GM19025 (cell line): ENCODE measurements around the gene TMEM269.

Experiments used
- ATAC-seq: cut with Tn5 transposase; IDR thresholded peaks from one replicate; pipeline ENCODE4 v1.9.1; 2021; ENCODE audit warnings: mild to moderate bottlenecking, low read depth, moderate library complexity; ENCODE audit not compliant: unreplicated experiment

Gene TMEM269, protein sequence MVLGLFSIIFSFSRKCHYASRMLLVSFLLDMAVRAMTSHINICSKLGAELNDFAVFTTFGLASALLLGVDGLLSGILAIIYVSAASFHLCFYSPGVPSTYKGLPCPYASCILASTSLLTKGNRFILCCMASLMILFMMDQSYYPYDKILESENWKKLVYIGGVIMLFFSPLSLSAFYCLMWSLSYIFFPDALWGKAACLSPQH

DNA sequence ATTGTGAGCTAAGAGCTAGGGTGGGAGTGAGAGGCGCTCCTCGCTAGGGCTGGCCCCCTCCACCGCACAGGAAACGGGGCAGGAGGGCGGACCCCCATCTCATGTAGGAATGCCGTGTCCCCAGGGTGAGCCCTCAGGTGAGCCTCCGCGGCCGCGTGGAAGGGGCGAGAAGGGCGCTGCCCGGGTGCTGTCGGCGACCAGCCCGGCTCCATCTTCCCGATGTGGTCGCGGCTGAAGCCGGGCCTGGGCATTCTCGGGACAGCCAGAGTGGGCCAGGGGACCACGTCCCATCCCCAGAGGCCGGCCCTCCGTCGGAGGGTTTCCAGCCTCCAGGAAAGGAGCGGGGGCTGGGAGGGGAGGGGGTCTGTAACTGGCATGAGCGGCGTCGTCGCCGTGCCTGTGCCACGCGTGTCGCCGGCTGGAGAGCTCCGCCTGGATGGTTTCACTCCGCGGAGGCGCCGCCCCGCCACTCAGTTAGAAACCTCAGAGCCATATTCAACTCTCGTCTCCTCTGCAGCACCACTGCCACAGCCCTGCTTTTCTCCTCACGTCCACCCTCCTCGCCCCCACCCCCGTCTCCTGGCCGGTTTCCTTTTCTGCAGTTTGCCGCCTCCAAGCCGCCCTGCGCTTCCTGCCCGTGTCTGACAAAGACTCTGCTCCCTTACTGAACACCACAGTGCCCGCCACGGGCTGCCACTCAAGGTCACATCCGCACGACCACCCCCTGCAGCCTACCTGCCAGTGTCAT, at the start of gene TMEM269:
Gene TMEM269 (plus strand): TSS at position 46 of the 748 bp plus-strand sequence. CDS start 4,903 bp downstream, outside the sequence.
- ATAC-seq, result no peak

DNA sequence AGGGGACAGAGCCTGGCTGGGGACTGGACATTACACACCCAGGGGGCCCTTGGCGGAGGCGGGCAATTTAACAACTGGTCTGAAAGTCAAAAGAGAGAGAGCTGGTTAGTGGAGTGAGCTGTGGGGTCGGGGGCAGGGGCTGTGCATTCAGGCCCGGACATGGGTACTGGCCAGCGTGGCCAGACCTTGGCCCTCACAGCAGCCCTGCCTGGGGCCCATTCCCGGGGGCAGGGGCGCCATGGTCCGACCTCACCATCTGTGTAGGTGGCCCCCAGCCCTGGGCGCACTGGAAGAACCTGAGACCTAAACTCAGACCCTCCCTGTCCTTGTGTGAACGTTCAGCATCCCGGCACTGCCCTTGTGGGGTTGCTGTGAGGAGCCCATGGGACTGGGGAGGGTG, 49.7 kb upstream of the TMEM269 start:
- ATAC-seq, result no peak

DNA sequence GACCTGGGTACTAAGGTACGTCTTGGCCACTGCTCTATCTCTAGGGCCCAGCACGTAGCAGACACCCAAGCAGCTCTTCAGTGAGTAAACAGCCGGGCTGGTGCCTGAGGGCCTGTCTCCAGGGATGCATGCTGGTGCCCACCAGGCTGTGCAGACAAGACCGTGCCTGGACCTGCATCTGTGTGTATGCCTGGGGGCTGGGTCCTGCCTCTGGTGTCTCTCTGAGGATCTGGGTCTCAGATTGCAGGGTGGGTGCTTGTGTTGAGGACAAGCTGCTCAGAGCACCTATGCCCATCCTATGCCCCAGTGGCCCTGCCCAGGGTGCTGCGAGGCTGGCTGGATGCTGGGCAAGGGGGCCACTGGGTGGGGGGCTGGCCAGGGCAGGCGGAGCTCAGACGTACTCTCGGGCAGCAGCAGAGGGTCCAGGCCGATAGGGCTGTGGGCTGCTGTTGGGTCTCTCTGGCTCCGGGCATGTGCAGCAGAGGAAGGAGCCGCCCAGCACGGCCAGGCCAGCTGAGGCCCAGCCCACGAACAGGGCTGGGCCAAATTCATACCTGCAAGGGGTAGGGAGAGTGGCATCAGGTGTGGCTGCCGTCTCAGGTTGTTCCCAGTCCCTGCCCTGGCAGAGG, 49.2 kb upstream of the TMEM269 start:
- no peak for ATAC-seq

DNA sequence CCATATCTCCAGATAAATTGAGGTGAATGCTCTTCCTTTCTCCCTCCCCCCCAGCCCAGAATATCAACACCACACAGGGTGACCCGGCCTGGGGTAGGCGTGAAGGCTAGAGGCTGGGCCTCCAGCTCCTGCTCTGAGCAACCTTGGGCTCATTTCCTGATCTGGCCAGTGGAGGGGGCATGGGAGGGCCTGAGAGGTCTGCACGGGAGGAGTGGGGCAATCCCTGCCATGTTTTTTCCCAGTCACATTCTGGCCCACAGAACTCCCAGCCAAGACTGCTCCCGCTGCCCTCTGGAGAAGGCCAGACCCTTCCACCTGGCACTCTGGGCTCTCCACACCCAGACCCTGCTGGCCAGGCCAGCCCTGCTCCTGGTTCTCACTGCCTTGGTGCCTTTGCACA, 48.6 kb upstream of the TMEM269 start:
- ATAC-seq, result no peak

DNA sequence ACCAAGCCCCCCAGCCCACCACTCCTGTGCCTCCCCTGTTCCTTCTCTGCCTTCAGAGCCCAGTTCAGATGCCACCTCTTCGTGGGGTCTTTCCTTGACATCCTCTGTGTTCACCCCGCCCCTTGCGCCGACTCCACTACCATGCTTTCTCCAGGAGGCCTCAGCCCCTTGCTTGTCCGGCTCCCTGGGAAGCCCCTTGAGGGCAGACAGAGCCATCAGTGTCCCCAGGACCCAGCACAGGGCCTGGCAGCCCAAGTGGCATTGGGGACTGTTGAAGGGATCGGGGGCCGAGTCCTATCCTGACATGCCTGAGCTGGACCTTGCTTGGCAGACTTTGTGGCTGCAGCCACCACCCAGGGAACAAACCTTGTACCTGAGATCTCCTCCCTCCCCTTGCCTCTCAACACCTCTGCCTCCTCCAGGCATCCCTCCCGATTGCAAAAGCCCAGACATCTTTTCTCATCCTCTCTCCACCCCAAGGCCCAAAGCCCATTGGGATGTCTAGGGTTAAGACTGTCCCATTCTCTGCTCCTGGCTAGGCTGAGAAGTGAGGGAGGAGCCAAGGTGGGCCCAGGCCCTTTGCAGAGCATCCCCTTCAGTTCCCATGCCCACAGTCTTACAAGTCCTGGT, 48.1 kb upstream of the TMEM269 start:
- ATAC-seq, result no peak

DNA sequence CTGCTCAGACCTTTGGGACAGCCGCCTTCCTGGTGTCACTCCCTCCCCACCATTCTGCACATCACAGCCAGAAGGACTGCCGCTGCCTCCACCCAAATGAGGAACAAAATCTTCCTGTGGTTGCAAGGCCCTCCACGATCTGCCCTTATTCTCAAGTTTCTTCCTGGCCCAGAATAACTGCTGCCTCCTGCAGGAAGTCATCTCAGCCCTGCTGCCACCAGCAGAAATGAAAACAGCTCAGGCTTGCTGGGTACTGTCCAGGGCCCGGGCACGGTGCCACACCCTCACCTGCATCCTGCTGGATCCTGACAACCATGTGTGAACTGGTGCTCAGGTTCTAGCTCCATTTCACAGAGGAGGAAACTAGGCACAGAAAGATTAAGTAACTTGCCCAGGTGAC, 47.5 kb upstream of the TMEM269 start:
- ATAC-seq, result no peak

DNA sequence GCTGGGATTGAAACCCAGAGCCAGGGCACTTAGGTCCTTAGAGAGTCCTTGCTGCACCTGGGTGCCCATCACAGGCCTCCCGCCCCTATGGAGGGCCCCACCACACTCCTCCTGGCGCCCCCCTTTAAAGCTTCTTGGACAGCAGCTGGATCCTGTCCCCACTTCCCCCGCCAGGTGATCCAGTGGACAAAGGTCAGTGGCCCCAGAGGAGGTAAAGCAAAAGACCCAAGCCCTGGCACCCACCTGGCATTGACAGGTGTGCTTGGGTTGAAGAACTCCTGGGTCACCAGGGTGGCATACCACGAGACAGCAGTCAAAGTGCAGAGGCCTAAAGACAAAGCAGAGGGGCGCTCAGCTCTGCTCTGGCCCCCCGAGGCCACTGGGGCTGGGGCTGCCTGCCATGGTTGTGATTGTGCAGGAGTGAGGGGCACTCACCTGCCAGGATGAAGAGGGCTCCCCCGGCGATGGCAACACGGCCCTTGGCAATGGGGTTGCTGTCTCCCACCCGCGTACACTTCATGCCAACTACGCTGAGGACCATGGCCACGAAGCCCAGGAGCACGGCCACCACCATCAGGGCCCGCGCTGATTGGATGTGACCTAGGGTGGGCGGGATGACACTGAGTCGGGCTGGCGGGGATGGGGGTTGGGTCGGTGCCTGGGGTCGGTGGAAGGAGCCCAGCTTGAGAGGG, 46.7 kb upstream of the TMEM269 start:
- ATAC-seq, result no peak

DNA sequence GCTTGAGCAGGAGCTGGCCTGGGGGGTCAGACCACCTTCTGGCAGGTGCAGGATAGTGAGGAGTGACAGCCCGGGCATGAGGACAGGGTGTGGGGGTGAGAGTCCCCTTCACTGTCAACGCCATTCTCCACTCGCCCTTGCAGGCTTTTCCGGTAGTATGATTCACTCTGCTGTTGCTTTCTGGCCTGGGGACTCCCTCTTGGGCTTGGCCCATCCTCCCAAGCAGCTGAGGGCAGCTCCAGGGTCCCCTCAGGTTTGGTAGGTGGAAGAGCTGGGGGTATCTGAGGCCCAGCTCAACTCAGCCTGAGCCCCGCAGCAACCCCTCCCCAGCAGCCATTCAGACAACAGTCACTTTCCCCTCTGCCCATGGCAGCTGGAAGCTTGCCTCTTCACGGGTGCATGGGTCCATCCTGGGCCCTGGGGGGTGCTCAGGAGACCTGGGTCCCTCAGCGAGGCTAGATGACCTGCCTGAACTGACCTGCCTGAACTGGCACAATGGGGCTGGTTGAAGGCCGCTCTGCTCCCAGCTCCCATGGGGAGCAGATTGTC, 46.0 kb upstream of the TMEM269 start:
- ATAC-seq, result no peak

DNA sequence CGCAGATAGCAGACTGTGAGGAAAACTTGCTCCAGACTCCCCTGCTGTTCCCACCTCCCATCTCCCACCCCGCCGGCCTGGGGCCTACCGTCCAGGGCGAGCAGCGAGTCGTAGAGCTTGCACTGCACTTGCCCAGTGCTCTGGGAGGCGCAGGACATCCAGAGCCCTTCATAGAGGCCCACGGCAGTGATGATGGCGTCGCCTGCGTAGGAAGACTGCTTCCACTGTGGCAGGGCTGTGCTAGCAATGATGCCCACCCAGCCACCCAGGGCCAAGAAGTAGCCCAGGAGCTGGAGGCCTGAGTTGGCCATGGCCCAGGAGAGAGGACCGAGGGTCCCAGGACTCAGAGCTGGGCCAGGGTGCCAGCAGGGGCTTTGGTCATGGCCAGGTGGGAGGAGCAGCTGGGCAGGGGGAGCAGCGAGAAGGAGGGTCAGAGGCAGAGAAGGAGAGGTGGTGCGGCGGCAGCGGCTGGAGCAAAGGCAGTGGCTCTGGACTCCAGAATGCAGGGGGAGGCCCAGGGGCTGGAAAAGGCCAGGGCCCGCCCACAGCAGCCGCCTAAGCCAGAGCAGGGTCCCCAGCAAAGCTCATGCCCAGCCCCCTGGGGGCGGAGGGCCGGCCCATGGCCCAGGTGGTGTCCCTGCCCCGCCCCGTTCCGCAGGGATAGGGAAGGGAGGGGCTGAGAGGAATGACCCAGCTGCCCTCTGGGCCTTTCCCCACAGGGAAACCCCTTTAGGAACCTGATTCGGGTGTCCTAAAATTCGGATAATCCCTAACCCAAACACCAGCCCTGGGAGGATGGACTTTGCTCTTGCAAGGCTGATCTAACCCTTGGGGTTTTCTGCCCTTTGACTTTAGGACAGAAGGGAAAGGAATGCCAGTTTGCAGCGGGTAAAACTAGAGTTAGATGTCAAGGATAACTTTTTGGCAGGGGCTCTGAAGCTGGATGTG, 44.8 kb upstream of the TMEM269 start, which contains the start of gene CLDN19:
Gene CLDN19 (minus strand): TSS at position 484 of the 948 bp plus-strand sequence. CDS start 173 bp downstream, at position 311.
- ATAC-seq, result no peak

DNA sequence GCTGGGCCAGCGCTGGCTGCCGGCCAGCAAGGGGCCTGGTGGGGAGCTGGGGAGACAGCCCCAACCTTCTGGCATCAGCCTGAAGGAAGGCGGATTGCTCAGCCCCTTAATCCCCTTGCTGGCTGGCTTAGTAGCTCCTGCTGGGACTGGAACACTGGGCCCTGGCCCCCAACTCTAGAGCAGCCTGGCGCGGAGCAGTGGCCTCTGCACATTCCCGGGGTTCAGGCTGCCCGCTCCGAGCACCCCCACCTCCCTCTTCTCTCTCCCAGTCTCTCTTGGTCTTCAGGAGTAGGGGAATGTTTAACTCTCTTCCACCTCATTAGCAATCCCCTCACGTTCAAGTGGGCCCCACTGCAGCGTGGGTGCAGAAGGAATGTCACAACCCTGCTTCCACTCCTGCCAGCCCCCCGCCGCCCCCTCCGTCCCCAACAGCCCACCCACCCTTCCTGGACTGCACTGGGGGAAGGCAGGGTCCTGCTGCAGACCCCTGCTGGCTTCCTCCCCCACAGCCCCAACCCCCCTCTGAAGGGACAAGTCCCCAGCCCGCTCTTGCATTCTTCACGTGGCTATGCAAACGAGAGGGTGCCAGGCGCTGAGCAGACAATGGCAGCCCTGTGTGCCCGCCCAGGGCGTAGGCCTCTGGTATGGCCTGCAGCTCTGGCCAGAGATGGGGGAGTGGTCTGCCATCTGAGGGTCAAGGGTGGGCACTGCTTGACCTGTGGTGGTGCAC, 43.8 kb upstream of the TMEM269 start:
- ATAC-seq, result no peak

DNA sequence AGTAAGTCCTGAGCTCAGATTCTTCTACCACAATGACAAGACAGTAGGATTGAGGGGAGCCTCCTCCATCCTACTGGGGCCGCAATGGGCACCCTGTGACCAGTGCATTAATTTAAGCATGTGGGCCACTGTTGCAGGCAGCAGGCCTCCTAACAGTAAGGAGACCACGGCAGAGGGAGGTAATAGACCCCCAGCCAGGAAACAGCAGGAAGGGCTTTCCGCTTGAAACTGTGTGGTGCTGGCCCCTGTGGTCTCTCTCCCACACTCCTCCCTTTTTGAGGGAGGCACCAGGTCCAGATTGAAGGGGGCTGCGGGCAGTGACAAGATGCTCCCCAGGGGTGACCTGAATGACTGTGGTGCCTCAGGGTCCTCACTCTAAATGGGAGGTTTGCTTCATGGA, 43.1 kb upstream of the TMEM269 start:
- no peak for ATAC-seq

DNA sequence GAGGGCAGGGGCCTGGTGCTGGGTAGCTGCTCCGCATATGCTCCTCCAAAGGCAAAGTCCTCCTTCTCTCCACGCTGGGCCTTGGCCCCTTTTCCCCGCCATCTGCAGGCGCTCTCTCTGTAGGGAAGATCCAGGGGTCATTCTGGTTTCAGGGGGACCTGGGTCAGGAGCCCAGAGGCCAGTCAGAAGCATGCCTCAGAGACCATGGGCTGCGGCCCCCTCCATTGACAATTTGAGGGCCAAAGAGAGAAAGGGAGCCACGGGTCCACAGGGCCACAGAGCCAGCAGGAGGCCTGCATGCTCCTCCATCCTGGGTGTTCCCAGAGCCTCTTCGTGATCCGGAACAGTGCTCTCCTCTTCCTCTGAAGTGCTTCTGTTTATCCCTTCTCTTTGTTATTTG, 42.6 kb upstream of the TMEM269 start:
- no peak for ATAC-seq

DNA sequence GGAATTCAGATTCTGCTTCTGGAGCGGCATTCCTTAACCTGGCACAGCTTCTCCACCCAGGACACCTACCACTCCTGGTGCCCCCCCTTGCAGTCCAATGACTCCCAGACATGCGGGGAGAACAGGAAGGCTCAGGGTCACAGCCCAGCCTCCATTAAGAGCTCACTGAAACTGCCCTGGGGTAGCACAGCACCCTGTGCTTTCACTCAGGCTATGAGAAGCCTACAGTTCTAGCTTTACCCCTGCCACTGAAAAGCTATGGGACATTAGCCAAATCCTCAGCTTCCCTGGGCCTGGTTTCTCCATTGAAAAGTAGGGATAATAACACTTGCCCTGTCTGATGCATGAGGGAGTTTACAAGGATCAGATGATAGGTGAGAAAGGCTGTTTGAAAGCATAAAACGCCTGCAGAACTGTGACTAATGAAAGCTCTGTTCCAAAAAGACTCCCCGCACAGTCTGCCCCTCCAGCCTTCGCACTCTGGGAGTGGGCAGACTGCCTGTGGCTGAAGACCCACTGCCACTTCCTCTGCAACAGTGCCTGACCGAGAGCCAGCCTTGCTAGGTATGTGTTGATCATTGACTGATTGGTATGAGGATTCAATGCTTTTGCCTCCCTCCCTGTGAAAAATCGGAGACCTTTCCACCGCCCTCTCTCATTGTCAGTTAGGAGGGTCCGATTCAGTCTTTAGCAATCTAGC, 42.0 kb upstream of the TMEM269 start:
- ATAC-seq, result no peak

DNA sequence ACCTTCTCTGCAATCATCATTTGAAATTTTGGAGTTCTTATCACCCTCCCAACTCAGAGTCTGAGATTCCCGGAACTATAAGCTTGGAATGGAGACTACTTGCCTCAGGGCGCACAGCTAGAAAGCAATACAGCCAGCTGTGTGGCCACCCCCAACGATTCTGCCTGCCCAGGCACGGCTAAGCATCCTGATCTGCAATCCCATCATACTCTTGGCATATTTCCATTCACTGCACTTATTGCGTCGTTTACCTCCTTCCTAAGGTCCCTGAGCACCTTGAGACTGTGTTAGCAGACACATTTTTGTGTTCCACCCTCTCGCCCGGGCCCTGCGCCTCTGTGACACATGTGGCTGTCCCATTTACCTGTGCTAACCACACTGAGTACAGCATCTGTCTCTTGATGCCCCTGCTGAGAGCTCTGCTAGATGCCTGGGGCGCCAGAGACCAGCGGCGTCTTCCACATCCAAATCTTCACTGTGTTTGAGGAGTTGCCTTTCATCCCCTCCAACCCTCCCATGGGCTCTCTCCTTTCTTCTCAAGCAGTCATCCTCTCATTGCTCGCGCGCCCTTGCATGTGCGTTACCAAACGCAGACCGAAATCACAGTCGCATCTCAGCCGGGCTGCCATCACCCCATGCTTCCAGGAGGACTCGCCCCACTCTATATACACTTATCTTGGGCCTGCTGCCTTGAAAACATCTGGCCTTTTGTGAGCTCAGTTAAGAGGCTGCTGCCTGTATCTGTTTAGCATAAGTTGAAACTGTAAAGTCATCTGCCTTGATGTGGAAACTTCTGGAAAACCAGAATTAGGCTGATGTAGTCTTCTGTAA, 41.3 kb upstream of the TMEM269 start:
- ATAC-seq, result no peak

DNA sequence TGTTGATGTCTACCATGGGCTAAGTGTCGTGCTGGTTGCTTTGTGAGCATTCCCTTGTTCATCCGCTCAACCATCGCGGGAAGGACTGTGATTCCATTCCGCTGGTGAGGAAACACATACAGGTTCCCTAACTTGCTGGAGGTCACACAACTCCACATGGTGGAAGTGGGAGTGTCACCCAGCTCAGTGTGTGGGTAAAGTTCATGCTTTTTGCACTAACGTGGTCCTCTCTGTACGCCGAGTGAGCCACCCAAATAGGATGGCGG, 40.7 kb upstream of the TMEM269 start:
- ATAC-seq, result no peak

DNA sequence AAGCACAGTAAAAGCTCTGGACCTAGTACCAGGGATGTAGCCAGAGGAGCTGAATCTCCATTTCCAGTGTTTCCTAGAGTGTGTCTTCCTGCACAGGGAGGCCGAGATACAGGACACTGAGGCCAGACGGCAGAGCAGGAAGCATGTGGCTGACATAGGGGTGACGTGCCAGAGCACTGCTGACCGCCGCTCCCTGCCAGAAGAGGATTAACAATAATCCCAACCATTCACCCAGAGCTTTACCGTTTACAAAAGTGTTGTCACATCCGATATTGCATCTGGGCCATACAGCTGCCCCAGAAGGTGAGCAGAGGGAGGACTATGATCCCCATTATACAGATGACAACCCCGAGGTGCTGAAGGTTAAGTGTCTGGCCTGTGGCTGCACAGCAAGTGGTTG, 38.9 kb upstream of the TMEM269 start:
- ATAC-seq, result no peak

DNA sequence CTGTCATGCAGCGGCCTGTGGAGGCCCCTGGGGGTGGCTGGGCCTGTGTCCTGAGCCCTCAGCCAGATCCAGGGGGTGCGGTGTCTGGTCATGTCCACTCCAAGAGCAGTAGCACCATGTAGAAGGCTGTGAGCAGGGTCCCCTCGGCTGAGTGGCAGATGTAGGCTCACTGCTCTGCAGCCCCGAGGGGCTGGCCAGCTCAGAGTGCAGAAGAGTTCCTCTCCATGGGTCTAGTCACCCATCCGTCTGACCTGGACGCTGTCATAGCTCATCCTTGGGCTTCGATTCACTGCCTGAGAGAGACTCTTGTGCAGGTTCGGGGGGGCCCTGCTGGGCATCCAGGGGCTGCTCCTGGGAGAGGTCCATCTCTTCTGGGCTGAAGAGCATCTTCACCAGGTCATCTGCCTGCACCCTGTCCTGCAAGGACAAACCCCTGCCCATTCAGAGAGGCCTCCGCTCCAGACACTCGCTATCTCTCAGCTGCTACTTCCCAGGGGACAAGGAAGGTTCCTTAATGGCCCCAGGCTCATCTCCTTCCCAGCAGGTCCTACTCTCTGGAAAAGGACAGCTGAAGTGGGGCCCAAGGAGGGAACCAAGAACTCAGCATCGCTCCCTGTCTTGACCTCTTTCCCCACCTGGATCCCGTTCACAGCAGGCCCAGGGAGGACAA, 38.2 kb upstream of the TMEM269 start:
- ATAC-seq, result no peak
